Lung (tissue), 12 donors: ENCODE results near the gene MAP3K19. TPM values are rescaled to one million over a fixed set of nuclear protein-coding genes. Genes with fewer than 3 reads are reported as not detected.

Experiments
- ATAC-seq: fragments of 200-7000 bp; cut with Tn5 transposase; one replicate; pipeline ENCODE4 v1.9.1; 2020; ENCODE audit warnings: moderate number of reproducible peaks; ENCODE audit not compliant: insufficient read depth, low FRiP score
- DNase-seq, 3 donors: peaks; one replicate each; pipeline ENCODE4 v3.0.0-alpha.2; 2013 to 2017
- H3K27ac ChIP-seq, 2 donors: one replicate each; pipeline ENCODE4 v1.5.1; 2013; ENCODE audit warnings: mild to moderate bottlenecking in 2 of 2, moderate library complexity in 2 of 2, control low read depth in 1 of 2, inconsistent platforms in 1 of 2, low read depth in 1 of 2, low read length in 1 of 2
- H3K27me3 ChIP-seq, 3 donors: one replicate each; pipeline ENCODE4 v1.5.1; 2013; ENCODE audit warnings: low read length in 2 of 3; ENCODE audit not compliant: control insufficient read depth in 3 of 3, insufficient read depth in 3 of 3
- H3K36me3 ChIP-seq, 4 donors: one replicate each; pipeline ENCODE4 v1.5.1; 2013; ENCODE audit warnings: low read length in 4 of 4, mild to moderate bottlenecking in 1 of 4, moderate library complexity in 1 of 4; ENCODE audit not compliant: control insufficient read depth in 4 of 4, insufficient read depth in 4 of 4
- H3K4me1 ChIP-seq, 5 donors: one replicate each; pipeline ENCODE4 v1.5.1; 2013; ENCODE audit warnings: low read length in 5 of 5, mild to moderate bottlenecking in 2 of 5, moderate library complexity in 1 of 5; ENCODE audit not compliant: control insufficient read depth in 5 of 5, insufficient read depth in 5 of 5
- H3K4me3 ChIP-seq: one replicate; pipeline ENCODE4 v1.5.1; 2013; ENCODE audit warnings: mild to moderate bottlenecking, control low read depth, moderate library complexity
- H3K9ac ChIP-seq, 2 donors: one replicate each; pipeline ENCODE4 v1.5.1; 2013; ENCODE audit warnings: low read length in 2 of 2, control low read depth in 1 of 2; ENCODE audit not compliant: insufficient read depth in 1 of 2
- H3K9me3 ChIP-seq, 4 donors: one replicate each; pipeline ENCODE4 v1.5.1; 2013; ENCODE audit warnings: low read length in 3 of 4, mild to moderate bottlenecking in 1 of 4, moderate library complexity in 1 of 4; ENCODE audit not compliant: control insufficient read depth in 4 of 4, insufficient read depth in 3 of 4
- CTCF ChIP-seq: IDR thresholded peaks from 2 replicates; pipeline ENCODE4 v1.5.1; 2012; ENCODE audit warnings: mild to moderate bottlenecking; ENCODE audit errors: control extremely low read depth, extremely low read depth
- WGBS, 2 donors: extraction: QIAGEN DNeasy Blood & Tissue Kit; methylation state at CpG; one replicate each; pipeline ENCODE4 v1.1.7; 2013; 5-methylcytosine and 5-hydroxymethylcytosine counted together
- polyA plus RNA-seq, 2 donors: library from polyadenylated mRNA; stranded (reverse); fragments of 200-250 nt; gene quantifications; one replicate each; pipeline ENCODE4 v1.2.1, GENCODE V29; 2013
- total RNA-seq, 2 donors: library from RNA; depleted of rRNA in 1 of 2; stranded (reverse); fragments of >200 nt in 1 of 2; gene quantifications; one replicate each; pipeline ENCODE4 v1.2.1, GENCODE V29; 2014 to 2021
- donor health status: control.
- donor health status: control.
- donor health status: Bipolar disorder and iron deficiency.
- donor health status: healthy.
- donor health status: DM: yes; HTN: yes; CAD: no.

MAP3K19 gene
- total and polyA plus RNA-seq, 4 donors, result 1.9 to 21.1 (median 6.9) TPM

- H3K27ac ChIP-seq, result no peak overlapping the region
- WGBS, 2 donors, result 79 to 82% methylated on average over 10 of the region's 10 CpGs
- H3K9me3 ChIP-seq, result no peaks in the 10 kb centered on the region
- no peak for TF ChIP-seq CTCF
- H3K4me3 ChIP-seq, result no peak overlapping the region
- H3K36me3 ChIP-seq, result no peaks in the 10 kb centered on the region
- H3K4me1 ChIP-seq, result no peaks in the 10 kb centered on the region
- H3K27me3 ChIP-seq, result no peaks in the 10 kb centered on the region
- no peak for ATAC-seq
- no peak overlapping the region for H3K9ac ChIP-seq
- no peak for DNase-seq
These were observed 24.0 kb downstream of the MAP3K19 start for GRCh38 chr2:135022952-135023880.

GRCh38 chr2:135021618-135022017 lies 25.6 kb downstream of the MAP3K19 start:
- H3K4me1 ChIP-seq, result no peaks in the 10 kb centered on the region
- H3K9ac ChIP-seq, result no peak overlapping the region
- no peaks in the 10 kb centered on the region for H3K27me3 ChIP-seq
- WGBS, 2 donors, result 89 to 93% methylated on average over 1 of the region's 1 CpG
- H3K36me3 ChIP-seq, result no peaks in the 10 kb centered on the region
- no peak for DNase-seq
- H3K9me3 ChIP-seq, result no peaks in the 10 kb centered on the region
- TF ChIP-seq CTCF, result no peak
- no peak overlapping the region for H3K4me3 ChIP-seq
- ATAC-seq, result no peak
- no peak overlapping the region for H3K27ac ChIP-seq

GRCh38 chr2:135011633-135012032 lies 35.6 kb downstream of the MAP3K19 start:
- Histone ChIP-seq H3K4me1 (no peaks in the 10 kb centered on the region), H3K36me3 (no peaks in the 10 kb centered on the region), H3K9me3 (peaks cover 0 to 4% (median 0%) of the 10 kb centered on the region in 4 donors), H3K9ac (no peak overlapping the region), H3K4me3 (no peak overlapping the region), H3K27me3 (no peaks in the 10 kb centered on the region), H3K27ac (no peak overlapping the region)
- no peak for ATAC-seq
- DNase-seq, result no peak
- no peak for TF ChIP-seq CTCF
